ENCODE data around the gene ME3.

DNA sequence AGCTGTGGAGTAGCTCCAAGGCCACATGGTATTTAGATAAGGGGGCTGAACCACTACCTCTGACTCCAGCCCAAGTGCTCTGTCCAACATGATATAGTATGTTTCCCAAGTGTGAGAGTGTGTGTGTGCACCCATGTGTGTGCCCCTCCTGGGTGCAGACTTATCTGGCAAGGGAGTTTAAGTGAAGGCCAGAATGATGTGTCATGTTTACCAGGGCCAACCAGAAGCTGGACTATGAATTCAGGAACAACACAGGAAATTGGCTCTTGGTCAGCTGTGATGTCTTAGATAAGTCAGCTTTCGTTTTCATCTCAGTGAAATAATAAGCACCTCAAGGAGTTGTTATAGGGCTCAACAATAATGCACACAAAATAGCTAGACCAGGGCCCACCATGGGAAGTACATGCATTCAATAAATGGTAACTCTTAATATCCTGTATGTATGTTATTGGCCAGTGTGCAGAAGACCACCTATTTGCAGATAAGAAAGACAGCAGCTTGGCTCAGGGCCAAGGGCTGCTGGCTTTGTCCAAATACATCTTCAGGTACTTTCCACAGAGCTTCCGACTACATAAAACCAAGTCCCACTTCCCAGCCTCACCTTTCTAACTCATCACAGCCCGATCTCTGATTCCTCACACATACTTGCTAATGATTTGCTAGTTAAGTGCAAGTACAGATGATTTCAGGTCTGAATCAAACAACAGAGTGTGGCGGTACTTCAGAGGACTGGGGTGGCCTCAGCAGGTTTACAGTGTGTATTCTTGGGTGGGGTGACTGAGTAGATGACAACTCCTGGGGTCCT lies 120.9 kb downstream of the ME3 start:
- TF ChIP-seq, protein P1, sequence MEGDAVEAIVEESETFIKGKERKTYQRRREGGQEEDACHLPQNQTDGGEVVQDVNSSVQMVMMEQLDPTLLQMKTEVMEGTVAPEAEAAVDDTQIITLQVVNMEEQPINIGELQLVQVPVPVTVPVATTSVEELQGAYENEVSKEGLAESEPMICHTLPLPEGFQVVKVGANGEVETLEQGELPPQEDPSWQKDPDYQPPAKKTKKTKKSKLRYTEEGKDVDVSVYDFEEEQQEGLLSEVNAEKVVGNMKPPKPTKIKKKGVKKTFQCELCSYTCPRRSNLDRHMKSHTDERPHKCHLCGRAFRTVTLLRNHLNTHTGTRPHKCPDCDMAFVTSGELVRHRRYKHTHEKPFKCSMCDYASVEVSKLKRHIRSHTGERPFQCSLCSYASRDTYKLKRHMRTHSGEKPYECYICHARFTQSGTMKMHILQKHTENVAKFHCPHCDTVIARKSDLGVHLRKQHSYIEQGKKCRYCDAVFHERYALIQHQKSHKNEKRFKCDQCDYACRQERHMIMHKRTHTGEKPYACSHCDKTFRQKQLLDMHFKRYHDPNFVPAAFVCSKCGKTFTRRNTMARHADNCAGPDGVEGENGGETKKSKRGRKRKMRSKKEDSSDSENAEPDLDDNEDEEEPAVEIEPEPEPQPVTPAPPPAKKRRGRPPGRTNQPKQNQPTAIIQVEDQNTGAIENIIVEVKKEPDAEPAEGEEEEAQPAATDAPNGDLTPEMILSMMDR (IDR thresholded peaks at IDR 0.05): no peak
- TF ChIP-seq POLR2AphosphoS5 (IDR thresholded peaks at IDR 0.05; ENCODE audit: low read depth, low read length) (no peak), TCF7L2 (IDR thresholded peaks at IDR 0.05; ENCODE audit: low read depth, low read length) (no peak)
